Peyer's patch (tissue), 4 donors: ENCODE measurements around the gene CRLF2. TPM values are rescaled to one million over a fixed set of nuclear protein-coding genes. Genes with fewer than 3 reads are reported as not detected.
A peak's percentile ranks its signal among the peaks of the same experiment; 100 is the strongest.
"Not testable (repeated sequence)": the region's sequence is repeated elsewhere in the genome, so short reads cannot be mapped to it uniquely, and the experiment has no call there.

ENCODE experiments used
- DNase-seq, 3 donors: peaks; one replicate each; pipeline ENCODE4 v3.0.0-alpha.2; 2017 to 2019
- H3K27ac ChIP-seq, 4 donors: fragments of 200-600 bp; sonication (generic); one replicate each; pipeline ENCODE4 v1.5.1; 2016 to 2019
- H3K27me3 ChIP-seq, 2 donors: fragments of 200-600 bp; sonication (generic); one replicate each; pipeline ENCODE4 v1.5.1; 2019
- H3K36me3 ChIP-seq, 3 donors: fragments of 200-600 bp; sonication (generic); one replicate each; pipeline ENCODE4 v1.5.1; 2016 to 2019
- H3K4me1 ChIP-seq, 4 donors: fragments of 200-600 bp; sonication (generic); one replicate each; pipeline ENCODE4 v1.5.1; 2016 to 2019
- H3K4me3 ChIP-seq, 4 donors: fragments of 200-600 bp; sonication (generic); 1 replicate in 3 of 4; 2 replicates in 1 of 4; pipeline ENCODE4 v1.5.1; 2016 to 2019; ENCODE audit warnings: mild to moderate bottlenecking in 1 of 4
- H3K9me3 ChIP-seq, 4 donors: fragments of 200-600 bp; sonication (generic); one replicate each; pipeline ENCODE4 v1.5.1; 2016 to 2019; ENCODE audit warnings: mild to moderate bottlenecking in 1 of 4
- POLR2A ChIP-seq, 2 donors: fragments of 450-650 bp; IDR thresholded peaks; one replicate each; pipeline ENCODE4 v1.5.1; 2017; ENCODE audit warnings: antibody characterized with exemption in 2 of 2, mild to moderate bottlenecking in 2 of 2, moderate library complexity in 2 of 2
- total RNA-seq, 4 donors: library from RNA; depleted of rRNA; stranded (reverse); fragments of >200 nt; gene quantifications; one replicate each; pipeline ENCODE4 v1.1.0, GENCODE V29; 2016
- TF ChIP-seq, protein P1 (sequence below), 6 experiments: fragments of 450-650 bp in 4 of 6; fragments of 200-600 bp in 2 of 6; sonication (generic) in 1 of 6; IDR thresholded peaks; one replicate each; pipeline ENCODE4 v1.5.1; 2017 to 2019; ENCODE audit warnings: antibody characterized with exemption in 6 of 6, mild to moderate bottlenecking in 3 of 6, moderate library complexity in 1 of 6

The CRLF2 gene
- total RNA-seq, 4 donors from 2014 or later: not detected

DNA sequence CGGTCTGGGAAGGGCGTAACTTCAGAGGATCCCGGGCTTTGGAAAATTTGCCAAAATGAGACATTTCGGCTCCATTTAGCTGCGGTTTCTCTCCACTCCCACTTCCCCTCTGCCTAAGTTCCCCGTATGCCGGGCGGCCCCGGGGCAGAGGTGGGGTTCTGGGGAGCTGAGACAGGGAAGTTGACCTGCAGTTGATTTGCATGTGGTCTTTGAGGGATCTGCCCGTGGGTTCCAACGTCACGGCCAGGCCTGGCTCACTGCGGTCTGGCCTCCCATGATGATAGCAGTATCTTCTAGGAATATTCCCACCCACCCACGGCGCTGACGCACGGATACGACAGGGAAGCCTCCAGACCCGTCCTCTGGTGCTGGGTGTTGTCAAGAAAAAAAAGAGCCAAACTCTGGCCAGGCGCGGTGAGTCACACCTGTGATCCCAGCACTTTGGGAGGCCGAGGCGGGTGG lies 27.3 kb upstream of the CRLF2 start:
- H3K27ac ChIP-seq: no peak overlapping the region
- no peaks in the 10 kb centered on the region for H3K36me3 ChIP-seq
- DNase-seq: peak in 2 of 3 donors; percentile 51 to 77
- H3K4me3 ChIP-seq: no peak overlapping the region
- H3K4me1 ChIP-seq: no peaks in the 10 kb centered on the region
- H3K9me3 ChIP-seq: no peaks in the 10 kb centered on the region
- H3K27me3 ChIP-seq: no peaks in the 10 kb centered on the region
- TF ChIP-seq, protein P1, sequence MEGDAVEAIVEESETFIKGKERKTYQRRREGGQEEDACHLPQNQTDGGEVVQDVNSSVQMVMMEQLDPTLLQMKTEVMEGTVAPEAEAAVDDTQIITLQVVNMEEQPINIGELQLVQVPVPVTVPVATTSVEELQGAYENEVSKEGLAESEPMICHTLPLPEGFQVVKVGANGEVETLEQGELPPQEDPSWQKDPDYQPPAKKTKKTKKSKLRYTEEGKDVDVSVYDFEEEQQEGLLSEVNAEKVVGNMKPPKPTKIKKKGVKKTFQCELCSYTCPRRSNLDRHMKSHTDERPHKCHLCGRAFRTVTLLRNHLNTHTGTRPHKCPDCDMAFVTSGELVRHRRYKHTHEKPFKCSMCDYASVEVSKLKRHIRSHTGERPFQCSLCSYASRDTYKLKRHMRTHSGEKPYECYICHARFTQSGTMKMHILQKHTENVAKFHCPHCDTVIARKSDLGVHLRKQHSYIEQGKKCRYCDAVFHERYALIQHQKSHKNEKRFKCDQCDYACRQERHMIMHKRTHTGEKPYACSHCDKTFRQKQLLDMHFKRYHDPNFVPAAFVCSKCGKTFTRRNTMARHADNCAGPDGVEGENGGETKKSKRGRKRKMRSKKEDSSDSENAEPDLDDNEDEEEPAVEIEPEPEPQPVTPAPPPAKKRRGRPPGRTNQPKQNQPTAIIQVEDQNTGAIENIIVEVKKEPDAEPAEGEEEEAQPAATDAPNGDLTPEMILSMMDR (IDR thresholded peaks at IDR 0.05): no peak
- TF ChIP-seq POLR2A (IDR thresholded peaks at IDR 0.05): no peak

DNA sequence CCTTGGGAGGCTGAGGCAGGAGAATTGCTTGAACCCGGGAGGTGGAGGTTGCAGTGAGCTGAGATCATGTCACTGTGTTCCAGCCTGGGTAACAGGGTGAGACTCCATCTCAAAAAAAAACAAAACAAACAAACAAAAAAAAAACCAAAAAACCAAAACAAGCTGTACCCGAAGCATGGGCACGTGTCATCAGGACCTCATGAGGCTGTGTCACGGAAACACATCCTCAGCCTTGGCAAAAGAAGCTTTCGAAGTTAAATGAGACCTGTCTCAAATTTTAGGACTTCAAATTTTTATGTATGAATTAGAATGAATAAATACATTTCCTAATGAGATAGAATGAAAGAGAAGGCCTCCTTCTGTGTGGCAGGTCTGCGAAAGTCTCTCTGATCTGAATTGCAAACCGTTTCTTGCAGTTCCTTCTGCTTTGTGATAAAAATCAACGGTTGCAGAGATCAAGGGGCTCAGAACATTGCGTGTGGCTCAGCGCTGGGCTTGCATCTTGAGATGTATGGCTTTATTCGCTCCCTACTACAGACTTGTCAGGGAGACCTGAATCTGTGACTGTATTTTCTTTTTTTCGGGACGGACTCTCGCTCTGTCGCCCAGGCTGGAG lies 19.5 kb upstream of the CRLF2 start:
- DNase-seq: no peak

DNA sequence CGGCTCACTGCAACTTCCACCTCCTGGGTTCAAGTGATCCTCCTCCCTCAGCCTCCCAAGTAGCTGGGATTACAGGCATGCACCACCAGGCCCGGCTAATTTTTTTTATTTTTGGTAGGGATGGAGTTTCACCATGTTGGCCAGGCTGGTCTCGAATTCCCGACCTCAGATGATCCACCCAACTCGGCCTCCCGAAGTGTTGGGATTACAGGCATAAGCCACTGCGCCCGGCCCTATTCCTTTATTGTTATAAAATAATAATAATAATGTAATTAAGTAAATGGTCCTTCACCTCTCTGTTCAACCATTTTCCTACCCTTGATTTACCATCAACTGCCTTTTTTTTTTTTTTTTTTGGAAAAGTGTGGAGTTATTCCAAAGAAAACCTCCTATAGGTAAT lies 15.7 kb upstream of the CRLF2 start:
- H3K27me3 ChIP-seq, H3K9me3 ChIP-seq, H3K4me3 ChIP-seq, DNase-seq, H3K27ac ChIP-seq, H3K36me3 ChIP-seq, H3K4me1 ChIP-seq: not testable (repeated sequence)

More for the DNA sequence above, 19.5 kb upstream of the CRLF2 start:
- Histone ChIP-seq H3K9me3 (no peaks in the 10 kb centered on the region), H3K27ac (no peak overlapping the region), H3K4me3 (no peak overlapping the region), H3K36me3 (no peaks in the 10 kb centered on the region), H3K4me1 (no peaks in the 10 kb centered on the region), H3K27me3 (no peaks in the 10 kb centered on the region)
- TF ChIP-seq POLR2A (IDR thresholded peaks at IDR 0.05): no peak
- TF ChIP-seq, protein P1 (IDR thresholded peaks at IDR 0.05): no peak

DNA sequence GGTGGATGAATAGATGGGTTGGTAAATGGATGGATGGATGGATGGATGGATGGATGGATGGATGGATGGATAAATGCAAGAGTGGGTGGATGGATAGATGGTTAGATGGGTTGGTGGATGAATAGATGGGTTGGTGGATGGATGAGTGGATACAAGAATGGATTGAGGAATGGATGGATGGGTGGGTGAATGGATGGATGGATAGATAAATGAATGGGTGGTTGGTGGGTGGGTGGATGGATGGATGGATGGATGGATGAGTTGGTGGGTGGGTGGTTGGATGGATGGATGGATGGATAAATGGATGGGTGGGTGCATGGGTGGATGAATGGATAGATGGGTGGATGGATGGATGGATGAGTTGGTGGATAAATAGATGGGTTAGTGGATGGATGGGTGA lies 13.8 kb upstream of the CRLF2 start:
- DNase-seq: no peak
- H3K27ac ChIP-seq: no peak overlapping the region
- H3K27me3 ChIP-seq: no peaks in the 10 kb centered on the region
- TF ChIP-seq POLR2A (IDR thresholded peaks at IDR 0.05): no peak
- TF ChIP-seq, protein P1 (IDR thresholded peaks at IDR 0.05): no peak
- H3K4me3 ChIP-seq: no peak overlapping the region
- no peaks in the 10 kb centered on the region for H3K4me1 ChIP-seq
- no peaks in the 10 kb centered on the region for H3K36me3 ChIP-seq
- peaks cover 0 to 6% (median 0%) of the 10 kb centered on the region in 4 donors for H3K9me3 ChIP-seq

DNA sequence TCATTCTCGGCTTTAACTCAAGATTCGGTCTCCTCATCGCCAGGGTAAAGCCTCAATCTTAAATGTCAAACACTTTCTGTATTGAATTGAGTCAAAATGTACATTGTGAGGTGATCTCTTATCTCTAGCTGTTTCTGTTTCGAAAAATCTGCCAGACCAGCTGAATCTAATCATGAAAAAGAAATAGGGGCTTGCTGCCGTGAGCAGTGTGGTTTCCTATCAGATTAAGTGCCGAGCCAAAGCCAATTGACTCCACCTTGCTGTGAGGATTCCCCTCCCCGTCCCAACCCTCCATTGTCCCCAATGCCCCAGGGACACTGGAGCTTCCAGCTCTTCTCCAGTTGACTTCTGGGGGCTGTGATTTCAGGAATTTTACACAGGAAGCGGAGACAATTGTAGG lies 12.5 kb upstream of the CRLF2 start:
- Histone ChIP-seq H3K36me3 (no peaks in the 10 kb centered on the region), H3K27ac (no peak overlapping the region), H3K4me3 (no peak overlapping the region), H3K27me3 (no peaks in the 10 kb centered on the region), H3K4me1 (no peaks in the 10 kb centered on the region), H3K9me3 (peaks cover 0 to 6% (median 0%) of the 10 kb centered on the region in 4 donors)
- no peak for TF ChIP-seq POLR2A (IDR thresholded peaks at IDR 0.05)
- TF ChIP-seq, protein P1 (IDR thresholded peaks at IDR 0.05): no peak
- DNase-seq: no peak

DNA sequence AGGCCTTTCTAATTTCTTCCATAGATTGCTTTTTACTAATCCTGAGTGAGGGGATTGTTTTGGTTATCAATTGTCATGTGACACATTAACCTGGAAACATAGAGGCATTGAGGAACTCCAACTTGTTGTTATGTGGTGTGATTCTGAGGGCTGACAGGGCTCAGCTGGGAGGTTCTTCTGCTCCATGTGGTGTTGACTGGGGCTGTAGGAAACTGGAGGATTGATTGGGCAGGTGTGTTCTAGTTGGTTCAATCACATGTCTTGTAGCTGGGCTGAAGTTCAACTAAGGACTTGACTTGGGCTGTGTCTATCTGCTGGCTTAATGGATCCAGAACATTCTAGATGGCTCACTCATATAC lies 10.8 kb upstream of the CRLF2 start:
- H3K9me3 ChIP-seq: peaks cover 0 to 6% (median 0%) of the 10 kb centered on the region in 4 donors
- DNase-seq: peak in 1 of 3 donors; percentile 23
- no peaks in the 10 kb centered on the region for H3K4me1 ChIP-seq
- no peaks in the 10 kb centered on the region for H3K27me3 ChIP-seq
- H3K27ac ChIP-seq: no peak overlapping the region
- no peak overlapping the region for H3K4me3 ChIP-seq
- TF ChIP-seq, protein P1 (IDR thresholded peaks at IDR 0.05): no peak
- no peak for TF ChIP-seq POLR2A (IDR thresholded peaks at IDR 0.05)
- no peaks in the 10 kb centered on the region for H3K36me3 ChIP-seq
